OCI-LY3 (cell line): Measurements from ENCODE around the gene PCDHGC5.
A peak's percentile ranks its signal among the peaks of the same experiment; 100 is the strongest.

Experiments used
- H2AFZ ChIP-seq: fragments of 200-600, 300-600 bp; shearing (Covaris generic); 2 replicates; pipeline ENCODE4 v1.6.0; 2014; ENCODE audit warnings: antibody characterized with exemption, low read depth, low read length
- H3K27ac ChIP-seq: fragments of 200-600, 300-600 bp; sonication (generic); 2 replicates; pipeline ENCODE4 v1.5.1; 2014; ENCODE audit warnings: mild to moderate bottlenecking, low read length, moderate library complexity, mixed read lengths
- H3K27me3 ChIP-seq: fragments of 200-600, 300-600 bp; sonication (generic); 2 replicates; pipeline ENCODE4 v1.6.1; 2014; ENCODE audit warnings: low read depth, low read length, mixed read lengths
- H3K36me3 ChIP-seq: fragments of 200-600, 300-600 bp; sonication (generic); replicated peaks from 2 replicates; pipeline ENCODE3; 2014; ENCODE audit warnings: low read depth, low read length, mixed read lengths
- H3K4me1 ChIP-seq: fragments of 300-600, 200-600 bp; sonication (generic); 2 replicates; pipeline ENCODE4 v1.6.1; 2014; ENCODE audit warnings: low read length, mixed read lengths
- H3K4me2 ChIP-seq: fragments of 200-600, 300-600 bp; sonication (generic); 2 replicates; pipeline ENCODE4 v1.6.1; 2014; ENCODE audit warnings: low read length, mixed read lengths
- H3K4me3 ChIP-seq: fragments of 300-600, 200-600 bp; sonication (generic); 2 replicates; pipeline ENCODE4 v1.5.1; 2014; ENCODE audit warnings: antibody characterized with exemption, mild to moderate bottlenecking, low read length, moderate library complexity
- H3K79me2 ChIP-seq: fragments of 300-600, 200-600 bp; shearing (Covaris generic); 2 replicates; pipeline ENCODE4 v1.6.1; 2014; ENCODE audit warnings: mild to moderate bottlenecking, low read length, mixed read lengths
- H3K9ac ChIP-seq: fragments of 300-600, 200-600 bp; shearing (Covaris generic); 2 replicates; pipeline ENCODE4 v1.6.0; 2014; ENCODE audit warnings: mild to moderate bottlenecking, low read length, moderate library complexity
- H3K9me3 ChIP-seq: fragments of 200-600, 300-600 bp; shearing (Covaris generic); 2 replicates; pipeline ENCODE4 v1.6.1; 2014; ENCODE audit warnings: low read length, mixed read lengths; ENCODE audit not compliant: insufficient read depth
- H4K20me1 ChIP-seq: fragments of 200-600, 300-600 bp; sonication (generic); 2 replicates; pipeline ENCODE4 v1.6.1; 2016; ENCODE audit warnings: low read length, mixed read lengths; ENCODE audit not compliant: insufficient read depth
- EZH2phosphoT487 ChIP-seq: fragments of 200-600 bp; shearing (Covaris generic); IDR thresholded peaks from 2 replicates; pipeline ENCODE4 v1.6.1; 2018; ENCODE audit warnings: antibody characterized with exemption, mixed run types, low read depth
- TF ChIP-seq, protein P1 (sequence below): fragments of 200-600, 300-600 bp; sonication (generic); IDR thresholded peaks from 2 replicates; pipeline ENCODE4 v1.5.1; 2014; ENCODE audit warnings: antibody characterized with exemption, low read length, low read depth

PCDHGC5 gene

DNA sequence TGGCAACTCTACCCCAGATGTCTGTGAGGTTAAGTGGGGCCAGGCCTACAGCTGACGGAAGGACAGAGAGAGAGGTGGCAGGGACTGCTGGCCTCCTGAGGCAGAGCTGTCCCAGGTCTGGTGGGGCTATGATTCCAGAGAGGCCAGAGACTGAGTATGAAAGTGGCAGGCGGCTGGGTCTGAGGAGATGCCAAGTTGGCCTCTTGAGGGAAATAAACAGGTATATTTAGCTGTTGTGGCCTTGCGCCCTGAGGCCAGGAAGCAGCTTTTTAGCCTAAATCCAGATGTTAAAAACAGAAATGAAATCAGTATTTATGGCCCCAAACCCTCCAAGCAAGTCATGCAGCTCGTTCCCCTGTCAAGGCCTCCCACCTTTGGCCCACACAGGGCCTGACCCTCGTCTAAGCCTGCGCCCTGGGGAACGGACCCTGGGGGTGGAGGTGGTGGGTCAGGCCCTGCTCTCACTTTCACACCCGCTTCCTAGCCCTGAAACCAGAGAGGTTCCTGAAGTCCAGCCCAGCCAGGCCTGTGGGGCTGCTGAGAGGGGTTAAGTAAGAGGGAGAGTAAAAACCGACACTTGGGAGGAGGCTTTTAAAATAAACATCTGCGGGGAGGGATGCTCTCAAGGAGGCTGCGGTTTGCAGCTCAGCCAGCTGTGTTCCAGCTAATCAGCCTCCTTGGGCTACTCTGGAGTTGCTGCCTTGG, 18.7 kb downstream of the PCDHGC5 start:
- no peaks in the 10 kb centered on the region for H3K36me3 ChIP-seq
- no peak overlapping the region for H3K4me3 ChIP-seq
- TF ChIP-seq EZH2phosphoT487, result no peak
- TF ChIP-seq, protein P1, sequence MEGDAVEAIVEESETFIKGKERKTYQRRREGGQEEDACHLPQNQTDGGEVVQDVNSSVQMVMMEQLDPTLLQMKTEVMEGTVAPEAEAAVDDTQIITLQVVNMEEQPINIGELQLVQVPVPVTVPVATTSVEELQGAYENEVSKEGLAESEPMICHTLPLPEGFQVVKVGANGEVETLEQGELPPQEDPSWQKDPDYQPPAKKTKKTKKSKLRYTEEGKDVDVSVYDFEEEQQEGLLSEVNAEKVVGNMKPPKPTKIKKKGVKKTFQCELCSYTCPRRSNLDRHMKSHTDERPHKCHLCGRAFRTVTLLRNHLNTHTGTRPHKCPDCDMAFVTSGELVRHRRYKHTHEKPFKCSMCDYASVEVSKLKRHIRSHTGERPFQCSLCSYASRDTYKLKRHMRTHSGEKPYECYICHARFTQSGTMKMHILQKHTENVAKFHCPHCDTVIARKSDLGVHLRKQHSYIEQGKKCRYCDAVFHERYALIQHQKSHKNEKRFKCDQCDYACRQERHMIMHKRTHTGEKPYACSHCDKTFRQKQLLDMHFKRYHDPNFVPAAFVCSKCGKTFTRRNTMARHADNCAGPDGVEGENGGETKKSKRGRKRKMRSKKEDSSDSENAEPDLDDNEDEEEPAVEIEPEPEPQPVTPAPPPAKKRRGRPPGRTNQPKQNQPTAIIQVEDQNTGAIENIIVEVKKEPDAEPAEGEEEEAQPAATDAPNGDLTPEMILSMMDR, result no peak
- no peaks in the 10 kb centered on the region for H3K9me3 ChIP-seq
- no peak overlapping the region for H3K27ac ChIP-seq
- no peaks in the 10 kb centered on the region for H3K27me3 ChIP-seq
- H2AFZ ChIP-seq, result no peak overlapping the region
- H3K79me2 ChIP-seq, result no peaks in the 10 kb centered on the region
- no peaks in the 10 kb centered on the region for H4K20me1 ChIP-seq
- H3K4me1 ChIP-seq, result peaks cover 42% of the 10 kb centered on the region
- no peak overlapping the region for H3K9ac ChIP-seq
- H3K4me2 ChIP-seq, result no peak overlapping the region

DNA sequence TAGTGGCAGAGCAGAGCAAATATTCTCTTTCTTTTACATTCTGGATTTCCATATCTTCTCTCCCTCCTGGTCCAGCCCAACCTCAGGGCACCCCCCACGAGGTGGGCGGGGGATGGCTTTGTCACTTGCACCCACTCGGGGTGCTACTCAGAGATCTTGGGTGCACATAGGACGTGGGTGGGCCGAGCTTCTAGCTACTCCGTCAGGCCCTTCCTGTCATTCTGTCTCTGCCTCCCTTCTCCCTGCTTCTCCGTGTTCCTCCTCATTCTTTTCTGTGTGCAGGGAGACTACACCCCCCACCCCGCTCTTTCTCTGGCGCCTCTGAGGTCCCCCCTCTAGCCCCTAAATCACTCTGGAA, 19.5 kb downstream of the PCDHGC5 start:
- 0 out of 2 replicates have a peak overlapping the region, but pooled peaks have one; percentile 48 for H3K4me3 ChIP-seq
- peaks cover 48% of the 10 kb centered on the region for H3K4me1 ChIP-seq
- H3K9me3 ChIP-seq, result no peaks in the 10 kb centered on the region
- H3K4me2 ChIP-seq, result peak overlapping the region; percentile 71; the same call in 1 of the 2 replicates
- no peaks in the 10 kb centered on the region for H3K79me2 ChIP-seq
- no peak overlapping the region for H2AFZ ChIP-seq
- TF ChIP-seq, protein P1, result no peak
- no peak for TF ChIP-seq EZH2phosphoT487
- no peaks in the 10 kb centered on the region for H3K36me3 ChIP-seq
- no peaks in the 10 kb centered on the region for H4K20me1 ChIP-seq
- H3K27me3 ChIP-seq, result no peaks in the 10 kb centered on the region
- H3K9ac ChIP-seq, result no peak overlapping the region
- no peak overlapping the region for H3K27ac ChIP-seq

DNA sequence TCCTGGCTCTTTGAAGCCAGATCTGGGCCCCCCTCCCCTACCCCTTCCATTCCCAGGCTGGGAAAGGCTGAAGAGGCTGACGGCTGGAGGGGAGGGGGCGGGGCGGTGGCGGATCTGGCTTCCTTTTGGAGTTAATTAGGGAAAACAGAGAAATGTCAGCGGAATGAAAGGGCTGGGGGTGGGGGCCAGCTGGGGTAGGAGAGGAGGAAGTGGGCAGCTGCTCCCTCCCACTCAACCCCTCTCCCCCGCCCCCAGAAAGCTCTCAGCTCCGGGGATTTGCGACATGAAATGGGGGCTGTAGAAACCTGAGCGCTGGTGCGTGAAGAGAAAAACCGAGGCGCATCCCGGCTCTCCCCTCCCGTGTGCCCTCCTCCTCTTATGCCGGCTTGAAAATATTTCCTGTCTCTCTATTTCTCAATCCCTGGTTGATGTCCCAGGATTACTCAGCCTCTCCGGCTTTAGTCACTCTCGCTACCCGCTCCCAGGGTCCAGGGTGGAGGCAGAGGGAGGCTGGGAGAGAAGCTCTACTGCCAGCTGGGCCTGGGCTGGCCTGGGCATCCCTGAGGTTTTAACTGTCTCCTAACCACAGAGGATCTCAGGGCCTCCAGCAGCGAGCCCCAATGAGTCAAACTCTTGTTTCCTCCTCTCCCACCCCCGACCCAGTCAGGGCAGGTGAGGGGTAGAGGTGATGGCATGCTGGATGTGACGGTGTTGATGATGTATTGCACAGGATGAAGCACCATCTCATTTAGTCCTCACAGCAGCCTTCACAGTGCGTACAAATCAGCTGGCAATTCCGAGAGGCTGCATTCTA, 20.1 kb downstream of the PCDHGC5 start:
- peak overlapping the region; percentile 71 for H3K4me2 ChIP-seq
- TF ChIP-seq, protein P1, result no peak
- no peak for TF ChIP-seq EZH2phosphoT487
- H3K79me2 ChIP-seq, result no peaks in the 10 kb centered on the region
- H3K9ac ChIP-seq, result no peak overlapping the region; the same call in 1 of the 2 replicates
- H2AFZ ChIP-seq, result no peak overlapping the region
- H3K27me3 ChIP-seq, result no peaks in the 10 kb centered on the region
- no peak overlapping the region for H3K27ac ChIP-seq
- H4K20me1 ChIP-seq, result no peaks in the 10 kb centered on the region
- H3K36me3 ChIP-seq, result no peaks in the 10 kb centered on the region
- H3K4me3 ChIP-seq, result peak overlapping the region; percentile 48; the same call in 1 of the 2 replicates
- H3K4me1 ChIP-seq, result peaks cover 50% of the 10 kb centered on the region
- H3K9me3 ChIP-seq, result no peaks in the 10 kb centered on the region

DNA sequence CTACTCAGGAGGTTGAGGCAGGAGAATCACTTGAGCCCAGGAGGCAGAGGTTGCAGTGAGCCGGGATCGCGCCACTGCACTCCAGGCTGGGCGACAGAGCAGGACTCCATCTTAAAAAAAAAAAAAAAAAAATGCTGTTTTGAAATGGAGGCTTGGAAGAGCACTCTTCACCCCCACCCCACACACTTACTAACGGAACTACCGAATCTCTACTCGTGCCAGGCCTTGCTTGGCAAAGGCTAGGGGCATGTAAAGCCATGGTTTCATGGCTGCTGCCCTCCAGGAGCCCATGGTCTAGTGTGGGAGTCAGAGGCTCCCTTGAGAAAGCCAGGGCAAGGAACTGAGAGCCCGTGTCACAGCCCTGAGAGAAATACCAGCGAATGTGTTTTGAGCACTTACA, 21.3 kb downstream of the PCDHGC5 start:
- no peaks in the 10 kb centered on the region for H3K27me3 ChIP-seq
- H4K20me1 ChIP-seq, result no peaks in the 10 kb centered on the region
- TF ChIP-seq EZH2phosphoT487, result no peak
- TF ChIP-seq, protein P1, result no peak
- no peak overlapping the region for H3K4me2 ChIP-seq
- H3K4me3 ChIP-seq, result no peak overlapping the region
- no peak overlapping the region for H2AFZ ChIP-seq
- H3K9ac ChIP-seq, result no peak overlapping the region
- H3K4me1 ChIP-seq, result peaks cover 56% of the 10 kb centered on the region
- H3K27ac ChIP-seq, result no peak overlapping the region
- no peaks in the 10 kb centered on the region for H3K79me2 ChIP-seq
- H3K9me3 ChIP-seq, result no peaks in the 10 kb centered on the region
- H3K36me3 ChIP-seq, result no peaks in the 10 kb centered on the region
